Mammary epithelial cell (primary cell): ENCODE results near the gene OAS2.

Source experiments
- EZH2 ChIP-seq: IDR thresholded peaks from 2 replicates; pipeline ENCODE4 v1.6.1; 2012; ENCODE audit warnings: low read length, inconsistent platforms, borderline replicate concordance
- TF ChIP-seq, protein P1 (sequence below), 2 donors: IDR thresholded peaks in 1 of 2; conservative IDR thresholded peaks in 1 of 2; 2 replicates each; pipeline ENCODE4 v1.5.1; 2011 to 2012; ENCODE audit warnings: inconsistent platforms in 2 of 2, low read length in 2 of 2, mild to moderate bottlenecking in 2 of 2, control low read depth in 1 of 2, low read depth in 1 of 2; ENCODE audit not compliant: insufficient read depth in 1 of 2; ENCODE audit errors: extremely low read depth in 1 of 2

DNA sequence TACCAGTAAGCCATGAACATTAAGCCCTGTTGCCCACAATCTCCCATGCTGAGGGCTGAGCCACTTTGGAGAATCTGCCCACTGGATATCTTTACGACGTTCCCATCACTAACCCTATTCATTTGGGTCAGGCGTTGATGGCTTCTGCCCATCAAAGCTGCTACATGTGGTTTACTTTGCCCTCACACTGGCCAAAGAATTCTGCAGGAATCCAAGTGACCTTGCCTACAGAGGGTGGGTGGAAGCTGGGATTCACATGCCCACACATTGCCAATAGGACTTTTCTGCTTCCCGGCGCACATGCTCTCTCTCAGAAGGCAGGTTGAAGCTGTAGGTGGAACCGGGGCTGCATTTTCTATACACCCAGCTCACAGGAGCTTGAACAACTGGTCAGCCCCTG lies 28.3 kb downstream of the OAS2 start:
- no peak for TF ChIP-seq EZH2
- TF ChIP-seq, protein P1, sequence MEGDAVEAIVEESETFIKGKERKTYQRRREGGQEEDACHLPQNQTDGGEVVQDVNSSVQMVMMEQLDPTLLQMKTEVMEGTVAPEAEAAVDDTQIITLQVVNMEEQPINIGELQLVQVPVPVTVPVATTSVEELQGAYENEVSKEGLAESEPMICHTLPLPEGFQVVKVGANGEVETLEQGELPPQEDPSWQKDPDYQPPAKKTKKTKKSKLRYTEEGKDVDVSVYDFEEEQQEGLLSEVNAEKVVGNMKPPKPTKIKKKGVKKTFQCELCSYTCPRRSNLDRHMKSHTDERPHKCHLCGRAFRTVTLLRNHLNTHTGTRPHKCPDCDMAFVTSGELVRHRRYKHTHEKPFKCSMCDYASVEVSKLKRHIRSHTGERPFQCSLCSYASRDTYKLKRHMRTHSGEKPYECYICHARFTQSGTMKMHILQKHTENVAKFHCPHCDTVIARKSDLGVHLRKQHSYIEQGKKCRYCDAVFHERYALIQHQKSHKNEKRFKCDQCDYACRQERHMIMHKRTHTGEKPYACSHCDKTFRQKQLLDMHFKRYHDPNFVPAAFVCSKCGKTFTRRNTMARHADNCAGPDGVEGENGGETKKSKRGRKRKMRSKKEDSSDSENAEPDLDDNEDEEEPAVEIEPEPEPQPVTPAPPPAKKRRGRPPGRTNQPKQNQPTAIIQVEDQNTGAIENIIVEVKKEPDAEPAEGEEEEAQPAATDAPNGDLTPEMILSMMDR (conservative IDR thresholded peaks at IDR 0.05 in 1 of 2, IDR thresholded peaks at IDR 0.05 in 1 of 2; ENCODE audit: extremely low read depth in 1 of 2, insufficient read depth in 1 of 2, low read depth in 1 of 2, low read length in 2 of 2): no peak
